ENCODE measurements around the gene TMEM63C. TPM values are rescaled to one million over a fixed set of nuclear protein-coding genes. Genes with fewer than 3 reads are reported as not detected.

TMEM63C gene
- total RNA-seq, 4 donors from 2014 or later: 0.08 to 0.13 (median 0.10) TPM; not detected in 1

DNA sequence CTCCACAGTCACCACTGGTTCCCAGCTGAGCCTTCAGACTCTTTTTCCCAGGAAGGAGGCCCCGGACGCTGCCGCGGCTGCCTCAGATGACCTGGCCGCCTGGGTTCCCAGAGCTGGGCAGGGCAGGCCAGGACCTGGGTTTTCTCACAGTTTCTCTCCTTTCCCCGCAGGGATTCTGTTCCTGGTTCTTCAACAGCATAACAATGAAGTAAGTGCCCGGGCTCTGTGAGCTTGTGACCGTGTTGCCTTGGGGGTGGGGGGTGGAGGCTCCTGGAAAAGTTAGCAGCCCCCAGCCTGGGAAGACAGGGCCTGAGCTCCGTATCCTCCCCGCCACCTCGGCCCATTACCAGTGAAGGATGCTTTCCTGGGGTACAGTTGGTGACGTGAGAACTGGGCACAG is 43.7 kb downstream of the TMEM63C start:
- H3K4me3 ChIP-seq: no peak overlapping the region
- ATAC-seq: no peak
- H3K27ac ChIP-seq: no peak overlapping the region
- TF ChIP-seq, protein P1, sequence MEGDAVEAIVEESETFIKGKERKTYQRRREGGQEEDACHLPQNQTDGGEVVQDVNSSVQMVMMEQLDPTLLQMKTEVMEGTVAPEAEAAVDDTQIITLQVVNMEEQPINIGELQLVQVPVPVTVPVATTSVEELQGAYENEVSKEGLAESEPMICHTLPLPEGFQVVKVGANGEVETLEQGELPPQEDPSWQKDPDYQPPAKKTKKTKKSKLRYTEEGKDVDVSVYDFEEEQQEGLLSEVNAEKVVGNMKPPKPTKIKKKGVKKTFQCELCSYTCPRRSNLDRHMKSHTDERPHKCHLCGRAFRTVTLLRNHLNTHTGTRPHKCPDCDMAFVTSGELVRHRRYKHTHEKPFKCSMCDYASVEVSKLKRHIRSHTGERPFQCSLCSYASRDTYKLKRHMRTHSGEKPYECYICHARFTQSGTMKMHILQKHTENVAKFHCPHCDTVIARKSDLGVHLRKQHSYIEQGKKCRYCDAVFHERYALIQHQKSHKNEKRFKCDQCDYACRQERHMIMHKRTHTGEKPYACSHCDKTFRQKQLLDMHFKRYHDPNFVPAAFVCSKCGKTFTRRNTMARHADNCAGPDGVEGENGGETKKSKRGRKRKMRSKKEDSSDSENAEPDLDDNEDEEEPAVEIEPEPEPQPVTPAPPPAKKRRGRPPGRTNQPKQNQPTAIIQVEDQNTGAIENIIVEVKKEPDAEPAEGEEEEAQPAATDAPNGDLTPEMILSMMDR (IDR thresholded peaks at IDR 0.05): no peak
- TF ChIP-seq EP300 (IDR thresholded peaks at IDR 0.05) (no peak), POLR2AphosphoS5 (IDR thresholded peaks at IDR 0.05) (no peak), POLR2A (IDR thresholded peaks at IDR 0.05) (no peak)
- H3K9me3 ChIP-seq: no peaks in the 10 kb centered on the region
- H3K36me3 ChIP-seq: no peaks in the 10 kb centered on the region
- 57 to 58% methylated on average over 4 of the region's 12 CpGs for WGBS, 2 donors (ENCODE audit: low coverage in 1 of 2)
- H3K4me1 ChIP-seq: no peaks in the 10 kb centered on the region
- H3K27me3 ChIP-seq: peaks cover 50% of the 10 kb centered on the region

DNA sequence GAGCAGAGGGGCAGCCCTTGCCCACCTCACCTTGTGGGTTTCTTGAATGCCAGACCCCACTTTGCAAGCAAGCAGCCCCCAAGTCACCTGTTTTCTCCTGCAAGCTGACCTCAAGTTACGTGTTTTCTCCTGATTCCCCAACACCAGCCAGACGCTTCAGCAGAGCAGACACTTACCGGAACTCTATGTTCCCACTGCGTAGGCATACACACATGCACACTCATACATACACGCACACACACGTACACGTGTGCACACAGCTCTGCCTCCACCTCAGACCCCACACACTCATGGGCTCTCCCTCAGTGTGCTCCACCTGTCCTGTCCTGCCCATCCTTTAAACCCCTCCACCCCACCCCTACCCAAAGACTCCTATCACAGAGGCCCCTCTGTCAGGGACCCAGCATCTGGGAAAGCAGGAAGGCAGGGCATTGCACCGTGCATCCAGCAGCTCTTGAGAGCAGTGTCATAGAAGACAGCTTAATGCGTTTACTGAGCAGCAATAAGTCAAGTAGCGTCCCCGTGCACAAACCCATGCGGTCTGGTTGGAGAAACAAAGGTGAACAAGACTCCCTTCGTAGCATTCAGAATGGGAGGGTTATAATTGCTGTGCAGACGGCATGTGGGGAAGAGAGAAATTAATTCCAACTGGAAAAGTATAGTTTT is 44.4 kb downstream of the TMEM63C start:
- H3K27ac ChIP-seq: no peak overlapping the region
- TF ChIP-seq POLR2AphosphoS5 (IDR thresholded peaks at IDR 0.05) (no peak), EP300 (IDR thresholded peaks at IDR 0.05) (no peak), POLR2A (IDR thresholded peaks at IDR 0.05) (no peak)
- TF ChIP-seq, protein P1 (IDR thresholded peaks at IDR 0.05): no peak
- 76 to 83% methylated on average over 8 to 12 of the region's 14 CpGs for WGBS, 2 donors (ENCODE audit: low coverage in 1 of 2)
- H3K9me3 ChIP-seq: peaks cover 0 to 4% (median 0%) of the 10 kb centered on the region in 3 donors
- H3K27me3 ChIP-seq: peaks cover 46% of the 10 kb centered on the region
- ATAC-seq: no peak
- H3K4me3 ChIP-seq: no peak overlapping the region
- H3K36me3 ChIP-seq: no peaks in the 10 kb centered on the region
- H3K4me1 ChIP-seq: no peaks in the 10 kb centered on the region

DNA sequence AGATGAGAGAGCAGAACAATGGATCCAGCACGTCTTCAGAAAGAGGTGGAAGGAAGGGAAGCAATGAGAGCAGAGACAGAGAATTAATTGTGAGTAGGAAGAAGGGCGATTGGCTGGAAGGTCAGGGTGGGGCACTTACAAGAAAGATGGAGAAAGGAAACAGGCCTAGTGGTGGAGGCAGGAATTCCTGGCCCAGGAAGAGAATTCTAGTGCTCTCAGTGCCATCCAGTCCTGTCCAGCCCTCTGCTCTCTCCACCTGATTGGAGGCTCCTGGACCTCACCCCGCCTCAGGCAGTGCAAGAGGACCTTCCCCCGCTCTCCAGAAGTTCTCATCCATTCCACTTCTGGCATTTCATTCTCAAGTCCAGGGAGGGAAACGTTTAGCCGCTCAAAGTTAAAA is 46.5 kb downstream of the TMEM63C start:
- no peak for TF ChIP-seq POLR2A (IDR thresholded peaks at IDR 0.05)
- no peak for TF ChIP-seq POLR2AphosphoS5 (IDR thresholded peaks at IDR 0.05)
- TF ChIP-seq, protein P1 (IDR thresholded peaks at IDR 0.05): no peak
- TF ChIP-seq EP300 (IDR thresholded peaks at IDR 0.05): no peak
- ATAC-seq: no peak
- WGBS, 2 donors (ENCODE audit: low coverage in 1 of 2): 56 to 66% methylated on average over 5 to 6 of the region's 6 CpGs
- no peak overlapping the region for H3K27ac ChIP-seq
- H3K4me1 ChIP-seq: no peaks in the 10 kb centered on the region
- H3K4me3 ChIP-seq: no peak overlapping the region
- H3K9me3 ChIP-seq: peaks cover 0 to 7% (median 0%) of the 10 kb centered on the region in 3 donors
- no peaks in the 10 kb centered on the region for H3K36me3 ChIP-seq
- H3K27me3 ChIP-seq: peaks cover 25% of the 10 kb centered on the region

GRCh38 chr14:77230914-77231313 is 49.3 kb downstream of the TMEM63C start:
- Histone ChIP-seq H3K4me3 (no peak overlapping the region), H3K9me3 (peaks cover 0 to 7% (median 0%) of the 10 kb centered on the region in 3 donors), H3K27ac (no peak overlapping the region), H3K36me3 (no peaks in the 10 kb centered on the region), H3K27me3 (peaks cover 2% of the 10 kb centered on the region), H3K4me1 (no peaks in the 10 kb centered on the region)
- 51 to 84% methylated on average over 2 of the region's 2 CpGs for WGBS, 2 donors (ENCODE audit: low coverage in 1 of 2)
- TF ChIP-seq POLR2A (IDR thresholded peaks at IDR 0.05) (no peak), POLR2AphosphoS5 (IDR thresholded peaks at IDR 0.05) (no peak), EP300 (IDR thresholded peaks at IDR 0.05) (no peak)
- TF ChIP-seq, protein P1 (IDR thresholded peaks at IDR 0.05): no peak
- ATAC-seq: no peak

- ATAC-seq: no peak
- Histone ChIP-seq H3K27ac (no peak overlapping the region), H3K36me3 (no peaks in the 10 kb centered on the region), H3K4me1 (no peaks in the 10 kb centered on the region), H3K27me3 (peaks cover 4% of the 10 kb centered on the region), H3K9me3 (peaks cover 0 to 7% (median 0%) of the 10 kb centered on the region in 3 donors), H3K4me3 (no peak overlapping the region)
- TF ChIP-seq, protein P1 (IDR thresholded peaks at IDR 0.05): no peak
- TF ChIP-seq POLR2AphosphoS5 (IDR thresholded peaks at IDR 0.05) (no peak), EP300 (IDR thresholded peaks at IDR 0.05) (no peak), POLR2A (IDR thresholded peaks at IDR 0.05) (no peak)
- 80% methylated on average over 1 of the region's 3 CpGs; no CpG with 5 or more reads in 1 of the 2 donors for WGBS, 2 donors (ENCODE audit: low coverage in 1 of 2)
These were observed 50.1 kb downstream of the TMEM63C start for GRCh38 chr14:77231721-77232120.
